ENCODE data around the gene TGM3.

- TF ChIP-seq CTCF (IDR thresholded peaks at IDR 0.05): no peak
- TF ChIP-seq EP300 (IDR thresholded peaks at IDR 0.05): no peak
- no peak for TF ChIP-seq POLR2A (IDR thresholded peaks at IDR 0.05)
Observed at GRCh38 chr20:2280082-2280481, 15.7 kb upstream of the TGM3 start.
